ENCODE results near the gene ACTA2.

Gene ACTA2

GRCh38 chr10:88974446-88975376 lies 22.1 kb upstream of the ACTA2 start:
- H4K91ac ChIP-seq (ENCODE audit: low read depth, low read length, poor library complexity): no peak overlapping the region
- peak overlapping the region; percentile 52 for H2AFZ ChIP-seq (ENCODE audit: low read length)
- no peak overlapping the region for H2AK5ac ChIP-seq (ENCODE audit: low read depth, low read length)
- no peak overlapping the region for H4K8ac ChIP-seq (ENCODE audit: low read depth, low read length)
- no CpG with 5 or more reads among the region's 7 CpGs for WGBS, 2 donors (ENCODE audit: extremely low coverage in 2 of 2, insufficient read length in 2 of 2, insufficient replicate concordance in 1 of 2)
- no peak overlapping the region for H2BK120ac ChIP-seq (ENCODE audit: low read depth, low read length)
- no peak overlapping the region for H3K14ac ChIP-seq (ENCODE audit: low read length)
- H2BK15ac ChIP-seq (ENCODE audit: low read length): no peak overlapping the region
- no peaks in the 10 kb centered on the region for H3K36me3 ChIP-seq (replicated peaks in 1 of 2; ENCODE audit: control insufficient read depth in 2 of 2, insufficient read depth in 2 of 2, low read length in 2 of 2)
- H3K9me3 ChIP-seq (replicated peaks in 1 of 2; ENCODE audit: control insufficient read depth in 2 of 2, insufficient read depth in 1 of 2, low read depth in 1 of 2, low read length in 2 of 2): no peaks in the 10 kb centered on the region
- no peaks in the 10 kb centered on the region for H3K4me1 ChIP-seq (ENCODE audit: control insufficient read depth in 2 of 2, insufficient read depth in 1 of 2, low read depth in 1 of 2, low read length in 2 of 2)
- DNase-seq (ENCODE audit: low spot score): no peak
- no peaks in the 10 kb centered on the region for H3K79me1 ChIP-seq (ENCODE audit: low read depth, low read length)
- H3K18ac ChIP-seq (ENCODE audit: low read length): no peak overlapping the region
- H2BK12ac ChIP-seq (ENCODE audit: low read length): no peak overlapping the region
- H3K27me3 ChIP-seq (ENCODE audit: control insufficient read depth in 3 of 3, insufficient read depth in 3 of 3, low read depth in 1 of 3, low read length in 3 of 3): no peaks in the 10 kb centered on the region
- no peak overlapping the region for H3K27ac ChIP-seq (replicated peaks; ENCODE audit: low read length)
- no peak overlapping the region for H3K4ac ChIP-seq (ENCODE audit: low read length)
- no peak overlapping the region for H2BK5ac ChIP-seq (ENCODE audit: low read length)
- no peak overlapping the region for H3K4me2 ChIP-seq (ENCODE audit: insufficient read depth, low read length, poor library complexity, severe bottlenecking)
- H3K9ac ChIP-seq (ENCODE audit: low read depth, low read length, poor library complexity): no peak overlapping the region
- no peak overlapping the region for H3K4me3 ChIP-seq (ENCODE audit: low read length in 2 of 2)
- no peak overlapping the region for H3K23ac ChIP-seq (ENCODE audit: low read depth, low read length, poor library complexity)

GRCh38 chr10:88974012-88974411 lies 21.4 kb upstream of the ACTA2 start:
- Histone ChIP-seq H2AK5ac (ENCODE audit: low read depth, low read length) (no peak overlapping the region), H3K36me3 (replicated peaks in 1 of 2; ENCODE audit: control insufficient read depth in 2 of 2, insufficient read depth in 2 of 2, low read length in 2 of 2) (no peaks in the 10 kb centered on the region), H3K18ac (ENCODE audit: low read length) (no peak overlapping the region), H3K9me3 (replicated peaks in 1 of 2; ENCODE audit: control insufficient read depth in 2 of 2, insufficient read depth in 1 of 2, low read depth in 1 of 2, low read length in 2 of 2) (no peaks in the 10 kb centered on the region), H3K27me3 (ENCODE audit: control insufficient read depth in 3 of 3, insufficient read depth in 3 of 3, low read depth in 1 of 3, low read length in 3 of 3) (no peaks in the 10 kb centered on the region), H3K14ac (ENCODE audit: low read length) (no peak overlapping the region), H3K4me3 (ENCODE audit: low read length in 2 of 2) (no peak overlapping the region), H2AFZ (ENCODE audit: low read length) (no peak overlapping the region), H2BK15ac (ENCODE audit: low read length) (no peak overlapping the region), H4K91ac (ENCODE audit: low read depth, low read length, poor library complexity) (no peak overlapping the region), H3K79me1 (ENCODE audit: low read depth, low read length) (no peaks in the 10 kb centered on the region), H4K8ac (ENCODE audit: low read depth, low read length) (no peak overlapping the region), H3K9ac (ENCODE audit: low read depth, low read length, poor library complexity) (no peak overlapping the region), H3K4me1 (ENCODE audit: control insufficient read depth in 2 of 2, insufficient read depth in 1 of 2, low read depth in 1 of 2, low read length in 2 of 2) (no peaks in the 10 kb centered on the region), H3K4me2 (ENCODE audit: insufficient read depth, low read length, poor library complexity, severe bottlenecking) (no peak overlapping the region), H3K23ac (ENCODE audit: low read depth, low read length, poor library complexity) (no peak overlapping the region), H2BK120ac (ENCODE audit: low read depth, low read length) (no peak overlapping the region), H2BK5ac (ENCODE audit: low read length) (no peak overlapping the region), H3K4ac (ENCODE audit: low read length) (no peak overlapping the region), H3K27ac (replicated peaks; ENCODE audit: low read length) (no peak overlapping the region), H2BK12ac (ENCODE audit: low read length) (no peak overlapping the region)
- DNase-seq (ENCODE audit: low spot score): no peak
- WGBS, 2 donors (ENCODE audit: extremely low coverage in 2 of 2, insufficient read length in 2 of 2, insufficient replicate concordance in 1 of 2): no CpG with 5 or more reads among the region's 3 CpGs

- no peak overlapping the region for H2BK5ac ChIP-seq (ENCODE audit: low read length)
- no peak overlapping the region for H2BK120ac ChIP-seq (ENCODE audit: low read depth, low read length)
- H3K27ac ChIP-seq (replicated peaks; ENCODE audit: low read length): no peak overlapping the region
- H3K23ac ChIP-seq (ENCODE audit: low read depth, low read length, poor library complexity): no peak overlapping the region
- H4K91ac ChIP-seq (ENCODE audit: low read depth, low read length, poor library complexity): no peak overlapping the region
- no CpG with 5 or more reads among the region's 5 CpGs for WGBS, 2 donors (ENCODE audit: extremely low coverage in 2 of 2, insufficient read length in 2 of 2, insufficient replicate concordance in 1 of 2)
- H2BK15ac ChIP-seq (ENCODE audit: low read length): no peak overlapping the region
- no peak overlapping the region for H2AK5ac ChIP-seq (ENCODE audit: low read depth, low read length)
- no peak for DNase-seq (ENCODE audit: low spot score)
- H3K18ac ChIP-seq (ENCODE audit: low read length): no peak overlapping the region
- H3K27me3 ChIP-seq (ENCODE audit: control insufficient read depth in 3 of 3, insufficient read depth in 3 of 3, low read depth in 1 of 3, low read length in 3 of 3): no peaks in the 10 kb centered on the region
- H4K8ac ChIP-seq (ENCODE audit: low read depth, low read length): no peak overlapping the region
- no peaks in the 10 kb centered on the region for H3K79me1 ChIP-seq (ENCODE audit: low read depth, low read length)
- no peak overlapping the region for H3K4me3 ChIP-seq (ENCODE audit: low read length in 2 of 2)
- H3K4ac ChIP-seq (ENCODE audit: low read length): no peak overlapping the region
- no peaks in the 10 kb centered on the region for H3K36me3 ChIP-seq (replicated peaks in 1 of 2; ENCODE audit: control insufficient read depth in 2 of 2, insufficient read depth in 2 of 2, low read length in 2 of 2)
- H3K4me1 ChIP-seq (ENCODE audit: control insufficient read depth in 2 of 2, insufficient read depth in 1 of 2, low read depth in 1 of 2, low read length in 2 of 2): no peaks in the 10 kb centered on the region
- no peak overlapping the region for H3K9ac ChIP-seq (ENCODE audit: low read depth, low read length, poor library complexity)
- H3K9me3 ChIP-seq (replicated peaks in 1 of 2; ENCODE audit: control insufficient read depth in 2 of 2, insufficient read depth in 1 of 2, low read depth in 1 of 2, low read length in 2 of 2): no peaks in the 10 kb centered on the region
- no peak overlapping the region for H3K4me2 ChIP-seq (ENCODE audit: insufficient read depth, low read length, poor library complexity, severe bottlenecking)
- no peak overlapping the region for H2AFZ ChIP-seq (ENCODE audit: low read length)
- H3K14ac ChIP-seq (ENCODE audit: low read length): no peak overlapping the region
- no peak overlapping the region for H2BK12ac ChIP-seq (ENCODE audit: low read length)
Observed at GRCh38 chr10:88971221-88972061, 18.9 kb upstream of the ACTA2 start.

GRCh38 chr10:88968391-88968790 lies 15.8 kb upstream of the ACTA2 start:
- Histone ChIP-seq H2AFZ (ENCODE audit: low read length) (no peak overlapping the region), H3K4me2 (ENCODE audit: insufficient read depth, low read length, poor library complexity, severe bottlenecking) (no peak overlapping the region), H3K23ac (ENCODE audit: low read depth, low read length, poor library complexity) (no peak overlapping the region), H3K4ac (ENCODE audit: low read length) (no peak overlapping the region), H3K18ac (ENCODE audit: low read length) (no peak overlapping the region), H2BK12ac (ENCODE audit: low read length) (no peak overlapping the region), H2BK15ac (ENCODE audit: low read length) (no peak overlapping the region), H3K79me1 (ENCODE audit: low read depth, low read length) (no peaks in the 10 kb centered on the region), H3K14ac (ENCODE audit: low read length) (no peak overlapping the region), H3K4me3 (ENCODE audit: low read length in 2 of 2) (no peak overlapping the region), H2BK120ac (ENCODE audit: low read depth, low read length) (no peak overlapping the region), H4K8ac (ENCODE audit: low read depth, low read length) (no peak overlapping the region), H2BK5ac (ENCODE audit: low read length) (no peak overlapping the region), H3K36me3 (replicated peaks in 1 of 2; ENCODE audit: control insufficient read depth in 2 of 2, insufficient read depth in 2 of 2, low read length in 2 of 2) (no peaks in the 10 kb centered on the region), H3K9ac (ENCODE audit: low read depth, low read length, poor library complexity) (no peak overlapping the region), H4K91ac (ENCODE audit: low read depth, low read length, poor library complexity) (no peak overlapping the region), H3K27me3 (ENCODE audit: control insufficient read depth in 3 of 3, insufficient read depth in 3 of 3, low read depth in 1 of 3, low read length in 3 of 3) (no peaks in the 10 kb centered on the region), H3K4me1 (ENCODE audit: control insufficient read depth in 2 of 2, insufficient read depth in 1 of 2, low read depth in 1 of 2, low read length in 2 of 2) (no peaks in the 10 kb centered on the region), H3K27ac (replicated peaks; ENCODE audit: low read length) (no peak overlapping the region), H3K9me3 (replicated peaks in 1 of 2; ENCODE audit: control insufficient read depth in 2 of 2, insufficient read depth in 1 of 2, low read depth in 1 of 2, low read length in 2 of 2) (no peaks in the 10 kb centered on the region), H2AK5ac (ENCODE audit: low read depth, low read length) (no peak overlapping the region)
- WGBS, 2 donors (ENCODE audit: extremely low coverage in 2 of 2, insufficient read length in 2 of 2, insufficient replicate concordance in 1 of 2): no CpG with 5 or more reads among the region's 2 CpGs
- no peak for DNase-seq (ENCODE audit: low spot score)

Measured in neuronal stem cell (in vitro differentiated cells).